ENCODE measurements around the gene PTX4.
"Not testable (repeated sequence)": the region's sequence is repeated elsewhere in the genome, so short reads cannot be mapped to it uniquely, and the experiment has no call there.

Gene PTX4

GRCh38 chr16:1441391-1441829, 47.3 kb downstream of the PTX4 start:
- DNase-seq: no peak

GRCh38 chr16:1439699-1440074, 49.1 kb downstream of the PTX4 start:
- not testable (repeated sequence) for DNase-seq

GRCh38 chr16:1439058-1439698, 49.6 kb downstream of the PTX4 start:
- no peak for DNase-seq

GRCh38 chr16:1438229-1439057, 50.3 kb downstream of the PTX4 start:
- no peak for DNase-seq

- DNase-seq: no peak
Measured at GRCh38 chr16:1437606-1438005, 51.1 kb downstream of the PTX4 start.

GRCh38 chr16:1436731-1437355, 51.9 kb downstream of the PTX4 start:
- no peak for DNase-seq

GRCh38 chr16:1435921-1436697, 52.6 kb downstream of the PTX4 start:
- DNase-seq: no peak
